ENCODE results near the gene PLA2R1. TPM values are rescaled to one million over a fixed set of nuclear protein-coding genes. Genes with fewer than 3 reads are reported as not detected.

PLA2R1 gene
- total RNA-seq, 1 donor from 2014 or later = 9.0 TPM

DNA sequence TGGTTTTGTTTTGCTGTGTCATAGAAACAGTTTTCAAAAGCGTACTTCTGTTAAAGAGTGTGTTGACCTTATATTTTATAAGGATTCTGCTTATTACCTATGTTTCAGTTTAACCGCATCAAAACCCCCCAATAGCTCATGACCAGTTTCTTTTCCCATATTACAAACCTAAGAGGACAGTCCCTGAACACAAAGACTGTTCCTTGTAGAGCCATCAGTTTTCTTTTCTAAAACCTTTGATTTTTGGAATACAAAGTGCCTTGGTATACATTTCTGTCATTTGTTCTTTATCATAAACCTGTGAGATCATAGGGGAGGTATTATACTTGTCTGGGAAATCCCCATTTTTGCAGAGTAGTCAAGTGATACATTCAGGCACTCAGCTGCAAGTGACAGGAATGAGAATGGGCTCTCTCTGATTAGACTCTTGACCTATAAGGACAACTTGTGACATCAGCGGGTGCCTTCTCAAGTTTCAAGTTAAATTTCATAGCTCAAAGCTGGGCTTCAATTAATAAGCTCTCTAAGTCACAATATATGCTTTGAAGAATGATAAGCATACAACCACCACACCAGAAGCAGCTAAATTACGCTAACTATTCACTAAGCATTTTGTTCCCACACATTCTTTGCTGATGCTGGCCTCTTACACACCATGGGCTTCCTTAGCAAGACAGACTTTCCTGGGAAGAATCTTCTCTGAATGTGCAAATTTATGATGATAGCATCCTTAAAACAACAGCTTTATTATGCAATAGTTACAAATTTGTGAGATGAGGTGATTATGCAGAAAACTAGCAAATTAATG, 167.0 kb downstream of the PLA2R1 start:
- no peaks in the 10 kb centered on the region for H3K4me1 ChIP-seq
- DNase-seq = no peak
- intact Hi-C loops (cut with DNase I) = no loop called here
- H3K4me3 ChIP-seq = no peak overlapping the region
- no peaks in the 10 kb centered on the region for H3K27me3 ChIP-seq
- TF ChIP-seq, protein P1, sequence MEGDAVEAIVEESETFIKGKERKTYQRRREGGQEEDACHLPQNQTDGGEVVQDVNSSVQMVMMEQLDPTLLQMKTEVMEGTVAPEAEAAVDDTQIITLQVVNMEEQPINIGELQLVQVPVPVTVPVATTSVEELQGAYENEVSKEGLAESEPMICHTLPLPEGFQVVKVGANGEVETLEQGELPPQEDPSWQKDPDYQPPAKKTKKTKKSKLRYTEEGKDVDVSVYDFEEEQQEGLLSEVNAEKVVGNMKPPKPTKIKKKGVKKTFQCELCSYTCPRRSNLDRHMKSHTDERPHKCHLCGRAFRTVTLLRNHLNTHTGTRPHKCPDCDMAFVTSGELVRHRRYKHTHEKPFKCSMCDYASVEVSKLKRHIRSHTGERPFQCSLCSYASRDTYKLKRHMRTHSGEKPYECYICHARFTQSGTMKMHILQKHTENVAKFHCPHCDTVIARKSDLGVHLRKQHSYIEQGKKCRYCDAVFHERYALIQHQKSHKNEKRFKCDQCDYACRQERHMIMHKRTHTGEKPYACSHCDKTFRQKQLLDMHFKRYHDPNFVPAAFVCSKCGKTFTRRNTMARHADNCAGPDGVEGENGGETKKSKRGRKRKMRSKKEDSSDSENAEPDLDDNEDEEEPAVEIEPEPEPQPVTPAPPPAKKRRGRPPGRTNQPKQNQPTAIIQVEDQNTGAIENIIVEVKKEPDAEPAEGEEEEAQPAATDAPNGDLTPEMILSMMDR (IDR thresholded peaks at IDR 0.05) = no peak
- peak; percentile 13 for ATAC-seq
- H3K36me3 ChIP-seq = no peaks in the 10 kb centered on the region
- no peaks in the 10 kb centered on the region for H3K9me3 ChIP-seq
- no peak overlapping the region for H3K27ac ChIP-seq

DNA sequence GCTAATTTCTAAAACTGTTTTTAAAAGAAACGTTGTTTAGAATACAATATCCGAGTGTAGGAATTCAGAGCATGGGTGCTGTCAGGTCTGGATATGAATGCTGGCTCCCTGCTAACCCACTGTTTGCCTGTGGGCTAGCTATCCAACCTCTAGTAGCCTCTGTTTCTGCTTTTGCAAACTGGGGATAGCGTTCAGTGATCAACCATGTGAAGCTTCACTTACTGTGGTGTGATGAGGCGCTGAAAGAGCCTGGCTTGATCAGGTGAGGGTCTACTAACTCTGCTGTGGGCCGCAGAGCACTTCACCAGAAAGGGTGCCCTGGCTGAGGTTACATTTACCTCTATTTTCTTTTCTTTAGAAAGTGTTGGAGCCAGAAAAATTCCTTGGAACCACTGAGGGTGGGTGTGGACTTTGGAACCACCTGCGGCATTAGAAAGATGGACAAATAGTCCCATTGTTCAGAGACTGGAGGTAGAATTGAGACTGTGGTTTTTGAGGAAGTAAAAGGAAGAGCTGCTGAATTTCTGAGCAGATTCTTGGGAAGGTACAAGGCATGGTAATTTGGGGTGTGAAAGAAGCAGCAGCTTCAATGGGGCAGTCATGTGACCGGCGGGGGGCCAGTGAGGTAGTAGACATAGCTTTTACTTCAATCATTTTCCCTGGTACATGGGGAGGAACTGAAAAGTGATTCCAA, 168.1 kb downstream of the PLA2R1 start:
- H3K27ac ChIP-seq = no peak overlapping the region
- no peaks in the 10 kb centered on the region for H3K4me1 ChIP-seq
- no peak for ATAC-seq
- no peaks in the 10 kb centered on the region for H3K9me3 ChIP-seq
- no peak overlapping the region for H3K4me3 ChIP-seq
- no peaks in the 10 kb centered on the region for H3K36me3 ChIP-seq
- intact Hi-C loops (cut with DNase I) = no loop called here
- H3K27me3 ChIP-seq = no peaks in the 10 kb centered on the region
- no peak for DNase-seq
- TF ChIP-seq, protein P1 (IDR thresholded peaks at IDR 0.05) = no peak

DNA sequence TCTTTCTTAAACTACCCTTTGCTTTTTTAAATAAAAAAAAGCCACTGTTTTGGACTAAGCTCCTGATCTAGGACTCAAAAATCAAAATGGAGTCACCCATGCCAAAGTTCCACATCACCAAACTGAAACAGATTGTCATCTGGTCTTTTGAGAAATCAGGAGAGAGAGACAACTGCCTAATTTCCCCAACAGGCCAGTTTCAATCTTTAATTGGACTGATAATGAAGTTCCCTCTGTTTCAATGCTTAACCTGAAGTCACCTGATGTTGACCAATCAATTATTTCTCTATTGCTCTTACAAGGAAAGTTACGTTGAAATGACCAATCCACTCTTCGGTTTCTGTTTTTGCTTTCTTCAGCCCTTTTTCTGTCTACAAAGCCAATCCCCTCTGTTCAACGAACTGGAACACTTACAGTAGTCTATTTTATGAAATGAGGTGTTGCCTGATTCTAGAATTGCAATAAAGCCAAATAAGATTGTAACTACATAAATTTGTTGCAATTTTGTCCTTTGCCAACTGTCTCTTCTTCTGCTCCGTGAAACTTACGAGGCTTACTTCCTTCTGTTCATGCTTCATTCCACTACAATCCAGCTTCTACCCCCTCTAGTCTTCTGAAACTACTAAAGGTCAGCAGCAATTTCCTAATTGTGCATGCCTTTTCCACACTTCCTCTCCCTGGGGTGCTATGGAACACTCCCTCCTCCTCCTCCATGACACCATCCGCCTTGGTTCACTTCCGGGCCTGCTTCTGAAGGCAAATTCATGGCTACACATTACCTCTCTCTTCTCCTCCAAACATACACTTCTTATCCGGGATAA, 169.2 kb downstream of the PLA2R1 start:
- Histone ChIP-seq H3K27ac (peak overlapping the region; percentile 28), H3K4me1 (no peaks in the 10 kb centered on the region), H3K27me3 (no peaks in the 10 kb centered on the region), H3K36me3 (no peaks in the 10 kb centered on the region), H3K4me3 (no peak overlapping the region), H3K9me3 (no peaks in the 10 kb centered on the region)
- intact Hi-C loops (cut with DNase I) = no loop called here
- DNase-seq (no peak), ATAC-seq (peak; percentile 89)
- TF ChIP-seq, protein P1 (IDR thresholded peaks at IDR 0.05) = no peak

DNA sequence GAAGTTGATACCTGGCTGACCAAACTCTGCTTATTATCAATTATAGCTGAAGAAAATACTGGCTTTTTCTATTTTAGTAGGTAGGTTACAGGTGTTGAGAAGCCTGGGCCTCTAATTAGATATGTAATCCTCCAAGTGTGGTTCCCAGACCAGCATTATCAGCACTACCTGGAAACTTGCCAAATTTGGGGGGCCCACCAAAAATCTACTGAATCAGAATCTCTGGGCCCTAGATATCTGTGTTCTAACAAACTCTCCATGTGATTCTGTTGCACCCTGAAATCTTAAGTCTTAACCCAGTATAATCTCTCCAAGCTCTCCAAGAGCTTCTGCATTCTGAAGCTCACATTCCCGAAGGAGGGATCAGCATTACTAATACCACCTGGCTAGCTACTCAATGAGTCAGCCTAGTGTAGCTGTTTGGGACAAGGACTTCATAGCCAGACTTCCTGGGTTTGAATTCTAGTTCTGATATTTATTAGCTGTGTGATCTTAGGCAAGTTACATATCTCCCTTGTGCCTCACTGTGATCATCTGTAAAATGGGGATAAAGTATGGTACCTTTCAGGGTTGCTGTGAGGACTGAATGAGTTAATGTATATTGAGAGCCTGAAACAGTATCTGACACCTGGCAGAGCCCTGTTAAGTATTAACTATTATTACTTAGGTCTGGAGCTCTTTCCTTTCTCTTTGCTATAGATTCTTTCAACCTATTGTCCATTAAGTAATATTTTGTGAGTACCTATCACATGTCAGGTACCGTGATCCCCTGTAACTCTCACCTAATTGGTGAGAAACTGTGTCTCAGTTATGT, 170.3 kb downstream of the PLA2R1 start:
- Histone ChIP-seq H3K27ac (no peak overlapping the region), H3K9me3 (no peaks in the 10 kb centered on the region), H3K27me3 (no peaks in the 10 kb centered on the region), H3K36me3 (no peaks in the 10 kb centered on the region), H3K4me1 (no peaks in the 10 kb centered on the region), H3K4me3 (no peak overlapping the region)
- TF ChIP-seq, protein P1 (IDR thresholded peaks at IDR 0.05) = no peak
- intact Hi-C loops (cut with DNase I) = no loop called here
- ATAC-seq = no peak
- no peak for DNase-seq

DNA sequence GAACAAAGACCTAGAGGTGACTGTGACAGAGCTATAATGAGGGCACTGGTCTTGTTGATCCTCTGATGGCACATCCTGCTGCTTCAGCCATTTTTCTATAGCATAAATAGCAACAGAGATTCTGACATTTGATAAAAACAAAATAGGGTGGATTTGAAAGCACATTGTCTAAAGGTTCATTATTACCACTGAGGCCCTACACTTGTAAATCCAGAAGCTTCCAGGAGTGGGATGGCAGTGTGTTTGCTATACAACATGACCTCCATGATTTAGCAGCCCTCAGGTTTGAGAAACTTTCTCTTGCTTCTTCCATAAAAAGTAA, 171.2 kb downstream of the PLA2R1 start:
- ATAC-seq (no peak), DNase-seq (no peak)
- peaks cover 2% of the 10 kb centered on the region for H3K36me3 ChIP-seq
- H3K9me3 ChIP-seq = no peaks in the 10 kb centered on the region
- H3K27ac ChIP-seq = no peak overlapping the region
- H3K4me3 ChIP-seq = no peak overlapping the region
- no peaks in the 10 kb centered on the region for H3K27me3 ChIP-seq
- intact Hi-C loops (cut with DNase I) = no loop called here
- H3K4me1 ChIP-seq = no peaks in the 10 kb centered on the region
- TF ChIP-seq, protein P1 (IDR thresholded peaks at IDR 0.05) = no peak

Data from upper lobe of right lung (tissue), 1 donor.